ENCODE results near the gene TIMM9.

- TF ChIP-seq CTCF (conservative IDR thresholded peaks at IDR 0.05 in 1 of 2, IDR thresholded peaks at IDR 0.05 in 1 of 2; ENCODE audit: low read depth in 1 of 2, low read length in 2 of 2) (no peak), EZH2 (IDR thresholded peaks at IDR 0.05; ENCODE audit: low read length, missing control alignments) (no peak)
Measured at GRCh38 chr14:58466459-58466858, 39.1 kb upstream of the TIMM9 start.
